IMR-90 (cell line): ENCODE measurements around the gene HMOX2.

Source experiments
- FOS ChIP-seq: fragments of 150-350 bp; IDR thresholded peaks from 2 replicates; pipeline ENCODE4 v1.6.1; 2016; ENCODE audit warnings: low read depth, low read length
- NFE2L2 ChIP-seq: fragments of 150-350 bp; IDR thresholded peaks from 2 replicates; pipeline ENCODE4 v1.6.1; 2016; ENCODE audit warnings: low read depth, mild to moderate bottlenecking, low read length
- POLR2A ChIP-seq: IDR thresholded peaks from 2 replicates; pipeline ENCODE4 v1.6.1; 2012; ENCODE audit warnings: mild to moderate bottlenecking, low read depth, low read length
- RCOR1 ChIP-seq: IDR thresholded peaks from 2 replicates; pipeline ENCODE4 v1.6.1; 2012; ENCODE audit warnings: mild to moderate bottlenecking, low read length, improper control_type of control experiment; ENCODE audit not compliant: insufficient replicate concordance
- RFX5 ChIP-seq: IDR thresholded peaks from 2 replicates; pipeline ENCODE4 v1.8.0; 2012; ENCODE audit warnings: low read depth, mild to moderate bottlenecking, low read length, moderate library complexity
- SMC3 ChIP-seq: fragments of 150-350 bp; IDR thresholded peaks from 2 replicates; pipeline ENCODE4 v1.6.1; 2016; ENCODE audit warnings: low read depth, mild to moderate bottlenecking, antibody characterized with exemption, low read length, moderate library complexity
- USF2 ChIP-seq: fragments of 150-350 bp; IDR thresholded peaks from 2 replicates; pipeline ENCODE4 v1.6.1; 2017; ENCODE audit warnings: mild to moderate bottlenecking, antibody characterized with exemption, low read length, low read depth
- TF ChIP-seq, protein P1 (sequence below): conservative IDR thresholded peaks from 2 replicates; pipeline ENCODE4 v1.5.1; 2012; ENCODE audit warnings: mild to moderate bottlenecking, low read depth, low read length, improper control_type of control experiment
- TF ChIP-seq, protein P2 (sequence below): fragments of 150-350 bp; IDR thresholded peaks from 2 replicates; pipeline ENCODE4 v1.6.1; 2016; ENCODE audit warnings: low read depth, mild to moderate bottlenecking, low read length, moderate library complexity, borderline replicate concordance

DNA sequence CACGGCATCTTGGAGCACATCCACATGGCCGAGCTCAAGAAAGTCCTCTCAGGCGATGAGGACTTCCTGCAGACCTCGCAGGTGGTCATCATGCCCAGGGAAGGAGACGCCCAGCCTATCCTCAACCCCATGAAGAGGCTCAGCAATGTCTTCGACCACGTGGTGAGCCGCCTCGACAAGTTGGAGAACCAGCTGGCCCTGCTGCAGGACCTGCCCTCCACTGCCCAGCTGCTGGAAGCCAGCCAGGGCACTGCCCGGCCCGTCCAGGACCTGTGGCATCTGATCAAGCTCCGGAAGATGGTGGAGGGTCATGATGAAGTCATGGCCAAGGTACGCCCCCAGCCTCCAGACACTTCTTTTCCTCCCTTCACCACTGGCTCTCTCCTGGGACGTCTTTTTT lies 80.4 kb downstream of the HMOX2 start:
- TF ChIP-seq, protein P1, sequence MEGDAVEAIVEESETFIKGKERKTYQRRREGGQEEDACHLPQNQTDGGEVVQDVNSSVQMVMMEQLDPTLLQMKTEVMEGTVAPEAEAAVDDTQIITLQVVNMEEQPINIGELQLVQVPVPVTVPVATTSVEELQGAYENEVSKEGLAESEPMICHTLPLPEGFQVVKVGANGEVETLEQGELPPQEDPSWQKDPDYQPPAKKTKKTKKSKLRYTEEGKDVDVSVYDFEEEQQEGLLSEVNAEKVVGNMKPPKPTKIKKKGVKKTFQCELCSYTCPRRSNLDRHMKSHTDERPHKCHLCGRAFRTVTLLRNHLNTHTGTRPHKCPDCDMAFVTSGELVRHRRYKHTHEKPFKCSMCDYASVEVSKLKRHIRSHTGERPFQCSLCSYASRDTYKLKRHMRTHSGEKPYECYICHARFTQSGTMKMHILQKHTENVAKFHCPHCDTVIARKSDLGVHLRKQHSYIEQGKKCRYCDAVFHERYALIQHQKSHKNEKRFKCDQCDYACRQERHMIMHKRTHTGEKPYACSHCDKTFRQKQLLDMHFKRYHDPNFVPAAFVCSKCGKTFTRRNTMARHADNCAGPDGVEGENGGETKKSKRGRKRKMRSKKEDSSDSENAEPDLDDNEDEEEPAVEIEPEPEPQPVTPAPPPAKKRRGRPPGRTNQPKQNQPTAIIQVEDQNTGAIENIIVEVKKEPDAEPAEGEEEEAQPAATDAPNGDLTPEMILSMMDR: no peak
- no peak for TF ChIP-seq SMC3
- no peak for TF ChIP-seq POLR2A
- no peak for TF ChIP-seq FOS
- no peak for TF ChIP-seq RFX5
- TF ChIP-seq NFE2L2: no peak
- TF ChIP-seq RCOR1: no peak
- no peak for TF ChIP-seq USF2
- TF ChIP-seq, protein P2, sequence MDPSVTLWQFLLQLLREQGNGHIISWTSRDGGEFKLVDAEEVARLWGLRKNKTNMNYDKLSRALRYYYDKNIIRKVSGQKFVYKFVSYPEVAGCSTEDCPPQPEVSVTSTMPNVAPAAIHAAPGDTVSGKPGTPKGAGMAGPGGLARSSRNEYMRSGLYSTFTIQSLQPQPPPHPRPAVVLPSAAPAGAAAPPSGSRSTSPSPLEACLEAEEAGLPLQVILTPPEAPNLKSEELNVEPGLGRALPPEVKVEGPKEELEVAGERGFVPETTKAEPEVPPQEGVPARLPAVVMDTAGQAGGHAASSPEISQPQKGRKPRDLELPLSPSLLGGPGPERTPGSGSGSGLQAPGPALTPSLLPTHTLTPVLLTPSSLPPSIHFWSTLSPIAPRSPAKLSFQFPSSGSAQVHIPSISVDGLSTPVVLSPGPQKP: no peak
